Right ventricle myocardium superior (tissue), 1 donor: Measurements from ENCODE around the gene ARHGEF19. TPM values are rescaled to one million over a fixed set of nuclear protein-coding genes. Genes with fewer than 3 reads are reported as not detected.
"Not testable (repeated sequence)": the region's sequence is repeated elsewhere in the genome, so short reads cannot be mapped to it uniquely, and the experiment has no call there.

Experiments
- ATAC-seq: fragments of 200-7000 bp; cut with Tn5 transposase; one replicate; pipeline ENCODE4 v1.9.1; 2020; ENCODE audit warnings: mild to moderate bottlenecking; ENCODE audit not compliant: poor library complexity
- DNase-seq: peaks from one replicate; pipeline ENCODE4 v3.0.0-alpha.2; 2020
- intact Hi-C: fragments of 100-400 bp; cut with DNase I; formaldehyde crosslinking; loops from one replicate; pipeline ENCODE4 v1.11.2; 2022
- total RNA-seq: library from RNA; stranded (reverse); fragmentation: NEBNext Ultra II Directional; extraction: Animal tissue kit (Norgen Biotek cat#: 25700); gene quantifications from one replicate; pipeline ENCODE4 v1.2.1, GENCODE V29; 2021
- donor health status: DM: no; HTN: yes; CAD: no; lungs with severe emphysema.

The ARHGEF19 gene
- total RNA-seq, 1 donor from 2014 or later: 1.8 TPM

DNA sequence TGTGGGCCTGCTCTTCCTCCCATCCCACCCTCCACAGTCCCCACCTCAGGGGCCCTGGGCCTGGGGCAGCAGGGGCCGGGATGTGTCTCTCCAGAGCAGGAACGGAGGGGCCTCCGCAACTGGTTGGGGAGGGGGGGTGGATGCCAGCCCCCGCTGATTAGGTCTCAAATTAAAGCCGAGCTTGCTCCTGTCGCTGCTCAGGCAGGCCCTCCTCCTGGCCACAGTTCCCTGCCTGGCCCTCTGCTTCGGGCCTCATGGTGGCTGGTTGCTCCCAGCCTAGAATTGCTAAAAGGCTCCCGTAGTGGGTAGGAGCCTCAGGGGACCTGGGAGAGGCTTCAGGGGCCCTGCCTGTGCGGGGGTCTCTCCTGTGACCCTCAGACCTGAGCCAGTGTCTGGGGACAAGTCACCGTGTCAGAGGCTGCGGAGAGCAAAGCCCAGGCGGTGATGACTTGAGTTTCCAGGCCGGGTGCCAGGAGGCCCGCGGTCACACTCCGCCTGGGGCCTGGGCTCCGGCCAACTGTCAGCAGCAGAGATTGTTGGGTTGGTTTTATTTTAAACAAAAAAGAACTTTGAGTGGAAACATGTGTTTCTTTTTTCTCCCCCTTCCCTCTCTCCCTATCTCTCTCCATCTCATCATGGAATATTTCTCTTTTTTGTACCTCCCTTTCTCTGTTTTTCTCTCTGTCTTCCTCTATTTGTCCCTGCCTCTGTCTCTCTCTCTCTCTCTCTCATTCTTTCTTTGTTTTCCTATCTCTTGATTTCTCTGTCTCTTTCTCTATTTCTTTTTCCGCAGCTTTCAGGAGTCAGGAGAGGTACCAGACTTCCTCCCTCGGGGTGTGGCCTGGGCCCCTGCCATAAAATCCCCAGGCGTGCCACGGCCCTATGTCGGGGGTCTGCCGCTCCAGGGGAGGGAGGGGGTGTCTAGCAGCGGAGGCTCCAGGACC, 36.6 kb downstream of the ARHGEF19 start:
- DNase-seq (peak; percentile 95), ATAC-seq (peak; percentile 92)
- intact Hi-C loops: no loop called here

DNA sequence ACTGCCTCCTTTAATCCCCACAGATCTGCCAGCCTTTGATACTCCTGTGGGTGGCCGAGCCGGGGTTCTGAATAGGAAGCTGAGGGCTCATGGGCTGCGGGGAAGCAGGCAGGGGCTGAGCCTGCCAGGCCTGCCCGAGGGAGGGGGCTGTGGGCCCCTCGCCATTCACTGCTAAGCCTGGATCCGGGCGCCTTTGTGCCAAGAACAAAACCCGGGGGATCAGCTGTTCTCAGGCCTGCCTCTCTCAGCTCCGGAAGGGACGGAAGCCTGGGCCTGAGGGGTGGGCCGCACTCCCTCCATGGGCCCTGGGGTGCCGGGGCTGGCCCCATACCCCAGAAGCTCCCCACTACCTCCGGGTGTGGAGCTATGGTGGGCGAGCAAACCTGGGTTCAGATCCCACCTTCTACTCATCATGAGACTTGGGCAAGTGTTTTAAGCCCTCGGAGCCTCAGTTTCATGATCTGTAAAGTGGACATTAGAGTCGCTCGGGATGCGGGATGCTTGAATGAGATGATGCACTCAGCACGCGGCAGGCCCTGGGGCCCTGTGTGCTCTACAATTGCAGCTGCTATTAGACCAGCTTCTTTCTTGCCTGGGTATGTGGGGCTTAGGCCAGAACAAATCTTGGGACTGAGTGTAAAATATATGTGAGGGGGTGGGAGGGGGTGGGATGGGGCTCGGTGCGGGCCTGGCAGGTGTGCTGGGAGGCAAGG, 37.4 kb downstream of the ARHGEF19 start:
- DNase-seq: no peak
- intact Hi-C loops: no loop called here
- ATAC-seq: peak; percentile 4

DNA sequence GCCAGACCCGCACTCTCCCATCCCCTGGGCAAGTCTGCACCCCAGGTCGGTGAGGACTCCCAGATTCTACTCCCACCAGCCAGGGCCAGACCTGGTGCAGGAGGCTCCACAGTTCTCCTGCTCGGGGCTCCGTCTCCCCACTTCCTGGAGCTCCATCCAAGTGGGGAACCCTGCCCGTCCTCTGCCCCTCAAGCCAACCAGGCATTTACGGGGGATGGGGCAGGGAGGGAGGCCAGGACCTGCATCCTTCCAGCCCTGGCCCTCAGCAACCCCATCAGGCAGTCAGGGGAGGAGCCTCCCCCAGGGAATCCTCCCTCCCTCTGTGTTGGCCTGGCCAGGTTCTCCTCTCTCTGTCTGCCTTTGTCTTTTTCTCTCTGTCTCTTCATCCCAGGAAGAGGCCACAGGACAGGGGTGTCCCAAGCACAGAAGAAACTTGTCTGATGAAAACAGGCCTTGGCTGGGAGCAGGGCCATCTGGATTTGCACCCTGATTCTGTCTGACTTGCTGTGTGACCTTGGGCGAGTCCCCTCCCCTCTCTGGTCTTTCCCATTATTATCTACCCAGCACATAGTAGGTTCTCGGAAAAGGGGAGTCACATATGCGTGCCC, 38.1 kb downstream of the ARHGEF19 start:
- intact Hi-C loops: no loop called here
- no peak for DNase-seq
- ATAC-seq: no peak

DNA sequence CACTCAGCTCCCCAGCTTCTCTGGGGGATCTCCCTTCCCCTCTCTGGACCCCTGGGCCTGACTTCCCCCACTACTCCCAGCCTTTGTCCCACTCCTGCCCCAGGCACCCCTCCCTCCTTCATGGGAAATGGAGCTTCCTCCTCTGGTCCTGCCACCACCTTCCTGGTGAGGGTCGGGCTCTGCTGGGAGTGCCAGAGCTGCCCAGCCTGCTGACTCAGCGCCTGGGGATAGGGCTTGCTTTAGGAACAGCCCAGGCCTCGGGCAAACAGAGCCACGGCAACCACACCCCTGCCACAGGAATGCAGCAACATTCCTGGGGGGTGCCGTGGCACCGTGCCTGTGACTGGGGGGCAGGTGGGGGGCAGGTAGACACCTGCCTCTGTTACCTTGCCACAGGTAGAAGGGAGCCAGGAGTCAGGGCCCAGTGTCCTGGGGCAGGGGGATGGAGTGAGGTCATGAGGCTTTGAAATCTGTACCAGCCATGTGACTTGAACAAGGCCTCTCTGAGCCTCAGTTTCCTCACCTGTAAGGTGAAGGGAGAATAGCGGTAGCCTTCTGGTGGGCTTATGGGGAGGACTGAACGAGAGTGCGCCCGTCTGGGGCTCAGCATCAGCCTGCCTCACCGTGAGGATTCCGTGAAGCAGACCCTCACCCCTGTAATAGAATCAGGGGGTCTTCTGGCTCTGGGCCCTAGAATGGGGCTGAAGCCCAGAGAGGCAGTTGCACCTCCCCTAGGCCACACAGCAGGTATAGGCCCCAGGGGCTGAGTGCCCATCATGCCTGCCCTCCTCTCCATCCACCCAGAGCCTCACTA, 38.8 kb downstream of the ARHGEF19 start:
- DNase-seq (no peak), ATAC-seq (no peak)
- intact Hi-C loops: no loop called here

DNA sequence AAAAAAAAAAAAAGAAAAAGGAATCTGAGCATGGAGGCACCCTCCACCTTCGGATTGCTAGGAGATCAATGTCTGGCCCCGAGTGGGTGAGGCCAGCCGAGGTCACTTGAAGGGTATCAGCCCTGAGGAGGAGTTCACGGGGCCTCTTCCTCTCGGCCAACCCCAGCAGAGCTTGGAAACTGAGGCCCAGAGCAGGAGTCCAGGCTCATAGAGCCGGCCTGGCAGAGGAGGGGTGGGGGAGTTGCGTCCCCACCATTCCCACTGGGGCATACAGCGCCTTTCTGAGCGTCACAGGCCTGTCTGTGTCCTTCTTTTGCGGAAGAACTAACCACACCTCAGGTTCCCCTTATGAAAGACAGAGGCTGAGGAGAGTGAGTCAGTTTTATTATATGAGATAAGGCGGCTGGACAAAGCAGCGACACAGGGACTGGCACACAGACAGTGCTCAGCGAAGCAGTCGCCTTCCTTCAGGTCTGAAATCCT, 39.4 kb downstream of the ARHGEF19 start:
- intact Hi-C loops: no loop called here
- no peak for DNase-seq
- ATAC-seq: no peak

DNA sequence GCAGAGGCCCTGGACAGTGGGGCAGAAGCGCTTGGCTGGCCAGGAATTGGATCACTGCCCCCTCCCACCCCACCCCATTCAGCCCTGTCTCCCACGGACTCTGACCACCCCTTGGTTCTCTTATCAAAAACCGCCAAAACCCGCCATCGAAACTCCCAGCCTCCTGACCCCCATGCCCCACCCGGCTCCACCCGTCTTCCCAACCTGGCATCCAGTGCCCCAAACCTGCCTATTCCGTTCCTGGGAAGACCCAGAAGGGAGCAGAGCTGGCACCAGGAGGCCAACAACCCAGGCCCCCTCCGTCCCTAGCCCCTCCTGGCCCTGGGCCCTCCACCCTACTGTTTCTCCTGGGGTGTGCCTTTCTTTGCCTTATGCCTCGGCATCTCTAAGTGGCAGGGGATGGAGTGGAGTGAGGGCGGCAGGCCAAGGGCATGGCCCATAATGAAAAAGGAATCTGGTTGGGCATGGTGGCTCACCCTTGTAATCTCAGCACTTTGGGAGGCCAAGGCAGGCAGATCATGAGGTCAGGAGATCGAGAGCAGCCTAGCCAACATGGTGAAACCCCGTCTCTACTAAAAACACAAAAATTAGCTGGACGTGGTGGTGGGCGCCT, 40.1 kb downstream of the ARHGEF19 start:
- DNase-seq (no peak), ATAC-seq (no peak)
- intact Hi-C loops: no loop called here

DNA sequence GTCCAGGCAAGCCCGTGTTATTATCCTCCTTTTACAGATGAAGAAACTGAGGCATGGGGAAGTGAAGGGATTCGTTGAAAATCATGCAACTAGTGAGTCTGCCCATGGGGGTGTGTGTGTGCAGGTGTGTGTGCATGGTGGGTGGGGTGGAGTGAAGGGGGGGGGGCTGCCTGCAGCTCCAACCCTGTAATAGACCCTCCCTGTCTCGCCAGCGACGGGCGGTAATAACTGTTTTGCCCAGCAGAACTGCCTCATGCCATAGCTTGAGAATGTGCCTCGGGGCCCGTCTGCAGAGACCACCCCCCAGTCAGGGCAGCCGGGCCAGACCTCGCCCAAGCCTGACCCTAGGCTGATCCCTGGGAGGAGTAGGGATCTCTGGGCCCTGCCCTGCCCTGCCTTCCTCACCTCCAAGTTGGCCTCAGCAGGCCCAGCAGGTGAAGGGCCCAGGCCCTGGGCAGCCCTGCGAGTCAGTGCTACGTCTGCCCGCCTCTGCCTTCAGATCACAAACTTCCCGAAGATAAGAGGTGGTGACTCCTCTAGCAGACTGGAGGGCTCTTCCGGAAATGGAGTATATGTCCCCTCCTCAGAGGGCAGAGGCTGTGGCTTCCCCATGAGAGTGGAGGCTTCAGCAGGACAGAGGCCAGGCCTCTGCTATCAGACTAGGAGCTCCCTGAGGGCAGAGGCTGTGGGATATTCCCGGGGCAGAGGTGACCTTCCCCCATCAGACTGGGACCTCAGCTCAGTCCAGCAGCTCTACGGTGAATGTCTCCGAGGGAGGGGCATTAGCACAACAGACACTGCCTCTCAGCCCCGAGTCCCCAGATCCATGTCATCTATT, 40.9 kb downstream of the ARHGEF19 start:
- ATAC-seq: no peak

DNA sequence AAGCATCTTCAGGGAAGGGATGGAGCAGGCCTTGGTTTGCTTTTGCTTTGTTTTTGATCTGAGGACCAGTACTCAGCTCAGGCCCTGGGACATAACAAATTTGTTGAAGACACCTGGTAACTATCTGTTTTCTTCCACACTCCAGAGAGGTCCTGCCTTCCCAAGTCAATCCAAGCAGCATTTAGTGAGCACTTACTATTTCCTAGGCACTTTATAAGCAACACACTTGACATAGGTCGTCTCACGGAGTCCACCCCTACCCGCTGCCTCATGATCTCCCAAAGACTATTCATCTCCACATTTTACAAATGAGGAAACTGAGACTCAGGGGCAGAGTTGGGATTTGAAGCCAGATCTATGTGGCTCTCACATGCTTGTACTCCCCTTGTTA, 42.2 kb downstream of the ARHGEF19 start:
- no peak for DNase-seq
- no peak for ATAC-seq
- intact Hi-C loops: no loop called here

More for the DNA sequence above, 40.9 kb downstream of the ARHGEF19 start:
- intact Hi-C loops: no loop called here
- no peak for DNase-seq

DNA sequence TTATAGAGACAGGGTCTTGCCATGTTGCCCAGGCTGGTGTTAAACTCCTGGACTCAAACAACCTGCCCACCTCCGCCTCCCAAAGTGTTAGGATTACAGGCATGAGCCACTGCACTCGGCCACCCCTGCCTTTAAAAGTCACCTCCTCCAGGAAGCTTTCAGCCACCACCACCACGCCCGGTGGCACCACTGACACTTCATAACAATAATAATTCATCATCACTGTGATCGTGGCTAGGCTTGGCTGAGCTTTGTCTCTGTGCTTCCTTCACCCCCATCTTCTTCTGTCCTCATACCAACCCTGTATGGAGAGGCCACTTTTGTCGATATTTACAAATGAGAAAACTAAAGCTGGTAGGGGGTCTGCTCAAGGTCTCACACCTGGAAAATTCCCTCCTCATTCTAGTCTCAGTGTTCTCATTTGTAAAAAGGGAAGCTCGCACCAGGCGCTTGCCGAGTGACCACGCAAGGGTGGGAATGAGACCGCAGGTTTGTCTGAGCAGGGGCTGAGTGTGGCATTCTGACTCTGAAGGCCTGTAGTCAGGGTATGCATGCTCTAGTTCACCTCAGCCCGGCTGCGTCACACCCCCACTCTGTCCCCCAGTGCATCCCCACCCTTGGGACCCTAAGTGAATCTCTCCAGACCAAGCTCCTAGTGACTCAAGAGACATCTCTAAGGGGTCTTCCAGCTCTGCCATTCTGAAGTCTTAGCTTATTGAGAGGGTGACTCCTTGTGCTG, 43.7 kb downstream of the ARHGEF19 start:
- ATAC-seq (no peak), DNase-seq (no peak)
- intact Hi-C loops: no loop called here

DNA sequence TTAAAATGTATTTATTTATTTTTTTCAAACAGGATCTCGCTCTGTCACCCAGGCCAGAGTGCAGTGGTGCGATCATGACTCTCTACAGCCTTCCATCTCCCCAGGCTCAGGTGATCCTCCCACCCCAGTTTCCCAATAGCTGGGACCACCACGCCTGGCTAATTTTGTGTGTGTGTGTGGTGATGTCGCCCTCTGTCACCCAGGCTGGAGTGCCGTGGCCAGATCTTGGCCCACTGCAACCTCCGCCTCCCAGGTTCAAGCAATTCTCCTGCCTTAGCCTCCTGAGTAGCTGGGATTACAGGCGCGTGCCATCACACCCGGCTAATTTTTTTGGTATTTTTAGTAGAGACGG, 44.3 kb downstream of the ARHGEF19 start:
- intact Hi-C loops, ATAC-seq, DNase-seq: not testable (repeated sequence)

DNA sequence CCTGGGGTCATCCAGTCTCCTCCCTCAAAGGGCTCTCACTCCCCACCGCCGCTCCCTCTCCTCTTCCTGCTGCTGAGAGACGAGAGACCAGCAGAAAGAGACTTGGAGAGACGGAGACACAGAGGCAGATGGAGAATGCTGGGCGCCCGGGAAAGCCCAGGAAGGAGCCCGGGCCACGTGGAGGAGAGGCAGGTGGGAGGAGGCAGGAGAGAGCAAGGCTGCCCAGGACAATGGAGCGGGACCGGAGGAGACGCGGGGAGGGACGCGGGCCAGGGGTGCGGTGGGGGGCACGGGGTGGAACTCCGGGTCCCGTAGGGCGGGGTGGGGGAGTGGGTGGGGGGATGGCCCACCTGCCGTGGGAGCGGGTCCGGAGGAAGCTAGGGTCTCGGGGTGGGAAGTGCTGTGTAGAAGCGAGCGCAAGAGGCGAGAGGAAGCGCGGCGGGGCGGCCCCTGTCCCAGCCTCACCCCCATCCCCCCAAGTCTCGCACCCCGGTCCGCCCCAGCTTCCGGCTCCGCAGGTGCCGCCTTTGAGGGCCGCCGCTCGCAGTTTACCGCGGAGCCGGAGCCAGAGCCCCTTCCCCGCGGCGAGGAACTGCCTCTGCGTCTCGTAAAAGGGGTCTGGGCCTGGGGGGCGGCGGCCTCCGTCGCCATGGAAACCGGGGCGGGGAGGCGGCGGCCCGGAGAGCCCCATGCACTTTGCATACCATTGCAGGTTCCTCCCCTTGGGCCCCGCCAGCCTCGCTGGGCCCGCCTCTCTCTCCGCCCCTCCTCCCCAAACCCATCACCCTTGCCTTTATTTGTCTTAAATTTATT, 44.9 kb downstream of the ARHGEF19 start:
- DNase-seq (no peak), ATAC-seq (peak; percentile 66)
- intact Hi-C loops: no loop called here

DNA sequence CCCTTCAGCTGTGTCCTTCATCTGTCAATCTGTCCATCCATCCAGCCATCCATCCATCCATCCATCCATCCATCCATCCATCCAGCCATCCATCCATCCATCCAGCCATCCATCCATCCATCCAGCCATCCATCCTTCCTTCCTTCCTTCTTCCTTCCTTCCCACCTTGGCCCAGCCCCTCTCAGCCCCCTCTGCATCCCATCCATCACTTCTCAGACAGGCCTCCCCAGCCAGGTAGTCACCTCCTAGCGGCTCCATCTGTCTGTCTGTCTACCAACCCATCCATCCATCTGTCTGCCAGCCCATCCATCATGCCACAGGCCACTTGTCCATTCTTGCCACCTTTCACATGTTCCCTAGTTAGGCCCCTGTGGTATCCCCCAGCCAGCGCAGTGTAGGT, 46.3 kb downstream of the ARHGEF19 start:
- no peak for DNase-seq
- ATAC-seq: no peak
- intact Hi-C loops: no loop called here

DNA sequence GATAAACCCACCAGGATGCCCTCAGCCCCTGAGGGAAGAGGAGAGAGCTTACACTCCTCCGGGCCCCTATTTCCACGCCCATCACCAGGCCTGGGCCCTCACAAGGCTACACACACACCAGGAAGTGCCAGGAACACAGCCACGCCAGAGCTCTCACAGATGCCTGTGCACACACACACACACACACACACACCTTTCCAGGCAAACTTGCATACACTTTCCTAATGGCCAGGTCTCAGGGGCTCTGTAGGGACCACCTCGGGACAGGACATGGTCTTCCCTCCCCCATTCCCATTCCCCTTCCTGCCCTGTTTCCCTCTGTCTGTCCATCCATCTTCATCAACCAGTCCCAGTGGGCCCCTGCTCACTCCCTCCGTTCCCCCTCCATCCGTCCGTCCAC, 46.9 kb downstream of the ARHGEF19 start:
- DNase-seq (no peak), ATAC-seq (no peak)
- intact Hi-C loops: no loop called here

DNA sequence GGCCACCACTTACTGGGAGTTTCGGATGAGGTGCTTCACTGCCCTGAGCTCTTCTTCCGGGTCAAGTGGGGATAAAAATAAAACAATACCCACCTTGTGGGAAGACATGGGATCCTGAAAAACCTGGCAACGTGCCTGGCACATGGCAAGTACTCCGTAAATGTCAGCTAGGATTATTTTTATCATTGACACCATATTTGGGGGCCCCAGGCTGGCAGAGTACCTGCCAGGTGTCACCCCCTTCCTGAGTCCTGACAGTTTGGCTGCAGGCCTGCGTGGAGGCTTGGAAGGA, 47.4 kb downstream of the ARHGEF19 start:
- DNase-seq (no peak), ATAC-seq (peak; percentile 32)
- intact Hi-C loops: no loop called here

DNA sequence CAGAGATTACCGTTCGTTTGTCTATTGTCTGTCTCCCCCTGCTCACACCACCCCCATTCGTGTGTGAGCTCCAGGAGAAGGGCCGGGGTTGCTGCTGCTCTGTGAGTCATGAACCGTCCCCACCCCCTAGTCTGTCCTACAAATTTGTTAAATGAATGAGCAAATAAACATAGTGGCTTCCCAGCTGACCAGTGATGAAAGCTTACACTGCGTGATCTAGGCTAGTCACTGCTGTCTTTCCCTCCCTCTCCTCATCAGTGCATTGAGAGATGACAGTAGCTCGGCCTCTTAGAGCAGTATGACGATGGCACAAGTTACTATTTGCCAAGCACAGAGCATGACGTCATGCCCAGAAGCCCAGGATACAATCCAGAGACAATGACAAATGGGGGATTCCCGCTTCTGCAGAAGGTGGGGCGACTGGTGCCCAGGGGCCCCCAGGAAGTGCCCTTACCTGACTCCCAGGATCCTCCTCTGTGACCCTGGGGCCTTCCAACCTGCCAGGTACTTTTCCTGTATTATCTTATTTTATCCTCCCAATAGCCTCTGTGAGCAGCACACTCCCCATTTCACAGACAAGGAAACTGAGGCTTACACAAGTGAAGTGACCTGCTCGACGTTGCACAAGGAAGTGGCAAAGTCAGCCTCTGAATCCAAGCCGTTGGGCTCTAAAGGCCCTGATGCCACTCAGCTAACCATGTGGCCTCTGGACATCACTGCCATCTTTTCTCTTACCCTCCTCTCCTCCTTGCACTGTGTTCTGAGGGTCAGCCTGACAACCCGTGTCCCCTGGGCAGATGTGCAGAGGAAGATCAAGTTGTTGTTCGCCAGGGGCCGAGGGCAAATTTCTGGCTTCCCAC, 48.0 kb downstream of the ARHGEF19 start:
- intact Hi-C loops: no loop called here
- DNase-seq (no peak), ATAC-seq (no peak)
